ENCODE data around the gene AIG1.
A peak's percentile ranks its signal among the peaks of the same experiment; 100 is the strongest.

AIG1 gene

DNA sequence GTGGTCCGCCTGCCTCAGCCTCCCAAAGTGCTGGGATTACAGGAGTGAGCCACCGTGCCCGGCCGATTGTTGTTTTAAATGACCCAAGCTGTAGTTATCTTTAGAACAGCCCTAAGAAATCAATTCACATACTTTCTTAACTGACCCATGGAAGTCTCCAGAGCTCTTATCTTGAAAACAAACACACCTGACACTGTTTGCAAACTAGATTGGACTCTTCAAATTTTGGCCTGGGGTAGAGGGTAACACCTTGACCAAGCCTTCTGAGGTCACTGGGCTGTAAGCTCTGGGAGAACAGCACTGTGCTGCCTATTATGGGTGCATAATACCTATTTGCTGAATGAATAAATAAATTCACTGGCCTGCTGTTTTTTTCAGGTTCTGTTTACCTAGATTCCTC is 190.6 kb downstream of the AIG1 start:
- no peak overlapping the region for H3K4me3 ChIP-seq (ENCODE audit: low read depth, low read length)
- no peak for DNase-seq (ENCODE audit: low read depth)
- TF ChIP-seq CTCF (conservative IDR thresholded peaks at IDR 0.05; ENCODE audit: low read depth, low read length), result no peak

GRCh38 chr6:143252961-143253360 is 192.3 kb downstream of the AIG1 start:
- no peak for TF ChIP-seq CTCF (conservative IDR thresholded peaks at IDR 0.05; ENCODE audit: low read depth, low read length)
- no peak for DNase-seq (ENCODE audit: low read depth)

GRCh38 chr6:143253586-143253985 is 192.9 kb downstream of the AIG1 start:
- TF ChIP-seq CTCF (conservative IDR thresholded peaks at IDR 0.05; ENCODE audit: low read depth, low read length), result no peak

More at GRCh38 chr6:143252961-143253360, 192.3 kb downstream of the AIG1 start:
- H3K4me3 ChIP-seq (ENCODE audit: low read depth, low read length), result no peak overlapping the region

DNA sequence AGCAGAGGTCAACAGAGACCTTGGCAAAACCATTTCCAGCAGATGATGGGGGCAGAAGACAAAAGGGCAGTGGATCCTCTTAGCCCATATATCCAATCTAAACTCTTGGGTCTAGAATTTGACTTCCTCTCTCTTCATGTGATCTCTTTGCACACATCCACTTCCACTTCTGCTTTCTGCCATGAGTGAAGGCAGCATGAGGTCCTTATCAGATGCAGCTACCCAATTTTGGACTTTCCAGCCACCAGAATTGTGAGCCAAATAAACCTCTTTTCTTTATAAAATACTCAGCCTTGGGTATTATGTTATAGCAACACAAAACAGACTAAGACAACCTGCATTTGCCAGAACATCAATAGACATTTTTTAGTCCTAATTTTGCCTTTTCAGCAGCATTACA is 198.3 kb downstream of the AIG1 start:
- no peak for TF ChIP-seq CTCF (conservative IDR thresholded peaks at IDR 0.05; ENCODE audit: low read depth, low read length)
- H3K4me3 ChIP-seq (ENCODE audit: low read depth, low read length), result no peak overlapping the region
- DNase-seq (ENCODE audit: low read depth), result no peak

More at GRCh38 chr6:143253586-143253985, 192.9 kb downstream of the AIG1 start:
- H3K4me3 ChIP-seq (ENCODE audit: low read depth, low read length), result no peak overlapping the region
- DNase-seq (ENCODE audit: low read depth), result peak; percentile 6

DNA sequence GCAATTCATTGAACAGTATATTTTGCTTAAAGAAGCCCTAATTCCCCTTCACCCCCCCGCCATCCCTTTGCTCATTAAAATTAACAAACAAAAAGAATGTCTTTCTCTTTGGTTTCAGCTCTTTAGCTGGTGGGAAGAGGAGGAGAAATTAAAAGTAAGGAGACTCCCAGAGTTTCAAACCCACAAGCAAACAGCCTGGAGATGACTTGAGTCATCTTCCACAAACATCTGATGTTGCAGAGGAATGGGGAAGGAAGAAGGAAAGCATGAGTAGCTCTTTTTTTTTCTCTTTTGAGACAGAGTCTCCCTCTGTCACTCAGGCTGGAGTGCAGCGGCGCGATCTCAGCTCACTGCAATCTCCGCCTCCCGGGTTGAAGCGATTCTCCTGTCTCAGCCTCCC is 200.2 kb downstream of the AIG1 start:
- H3K4me3 ChIP-seq (ENCODE audit: low read depth, low read length), result no peak overlapping the region
- DNase-seq (ENCODE audit: low read depth), result peak; percentile 6
- no peak for TF ChIP-seq CTCF (conservative IDR thresholded peaks at IDR 0.05; ENCODE audit: low read depth, low read length)

GRCh38 chr6:143261899-143262436 is 201.3 kb downstream of the AIG1 start:
- no peak for TF ChIP-seq CTCF (conservative IDR thresholded peaks at IDR 0.05; ENCODE audit: low read depth, low read length)
- H3K4me3 ChIP-seq (ENCODE audit: low read depth, low read length), result no peak overlapping the region
- no peak for DNase-seq (ENCODE audit: low read depth)

DNA sequence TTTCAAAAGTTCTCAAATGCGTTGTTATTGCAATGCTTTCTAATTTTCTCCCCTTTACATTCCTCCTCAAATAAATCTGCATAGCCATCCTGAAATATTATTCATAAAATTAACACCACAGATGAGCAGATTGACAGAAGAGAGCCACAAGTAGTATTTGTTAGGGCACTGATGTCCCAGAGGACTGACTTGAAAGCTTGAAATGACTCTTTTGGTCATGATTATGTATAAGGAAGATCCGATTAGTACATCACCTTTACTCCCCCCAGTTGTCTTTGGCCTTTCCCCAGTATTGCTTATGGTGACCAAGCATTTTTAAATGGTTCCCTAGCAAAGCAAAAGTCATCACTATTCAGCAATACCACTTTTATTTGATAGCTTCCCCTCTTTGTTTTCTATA is 202.2 kb downstream of the AIG1 start:
- TF ChIP-seq CTCF (conservative IDR thresholded peaks at IDR 0.05; ENCODE audit: low read depth, low read length), result no peak
- no peak for DNase-seq (ENCODE audit: low read depth)
- H3K4me3 ChIP-seq (ENCODE audit: low read depth, low read length), result no peak overlapping the region

Data from choroid plexus epithelial cell (primary cell).